Measurements from ENCODE around the gene LAYN. TPM values are rescaled to one million over a fixed set of nuclear protein-coding genes. Genes with fewer than 3 reads are reported as not detected.
A peak's percentile ranks its signal among the peaks of the same experiment; 100 is the strongest.

The LAYN gene
- total RNA-seq, 1 donor from 2014 or later: 143 TPM

GRCh38 chr11:111531136-111531535, 9.4 kb upstream of the LAYN start:
- no peak for DNase-seq (ENCODE audit: low read depth in 2 of 2)

- peak in 1 of 2 donors; percentile 37 for DNase-seq (ENCODE audit: low read depth in 2 of 2)
These were observed 8.7 kb upstream of the LAYN start for GRCh38 chr11:111531687-111532364.

- no peak for DNase-seq (ENCODE audit: low read depth in 2 of 2)
These were observed 8.2 kb upstream of the LAYN start for GRCh38 chr11:111532365-111532709.

DNA sequence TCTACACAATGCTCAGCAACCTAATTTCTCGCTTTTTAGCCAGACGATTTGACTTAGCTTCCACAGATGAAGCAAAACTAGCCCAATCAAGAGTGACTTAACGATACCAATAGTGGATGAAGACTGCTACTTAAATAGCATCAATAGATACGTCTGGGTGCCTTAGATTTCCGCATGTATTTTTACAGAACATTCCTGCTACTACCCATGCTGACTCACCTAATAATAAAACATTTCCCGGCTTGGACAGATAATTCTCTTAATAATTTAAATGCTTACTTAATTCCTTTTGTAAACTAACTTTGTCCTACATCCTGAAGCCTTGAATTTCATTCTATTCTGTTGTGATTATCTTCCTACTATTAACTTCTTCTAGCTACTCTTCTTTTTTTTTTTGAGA, 5.2 kb upstream of the LAYN start:
- DNase-seq (ENCODE audit: low read depth in 2 of 2): no peak

DNA sequence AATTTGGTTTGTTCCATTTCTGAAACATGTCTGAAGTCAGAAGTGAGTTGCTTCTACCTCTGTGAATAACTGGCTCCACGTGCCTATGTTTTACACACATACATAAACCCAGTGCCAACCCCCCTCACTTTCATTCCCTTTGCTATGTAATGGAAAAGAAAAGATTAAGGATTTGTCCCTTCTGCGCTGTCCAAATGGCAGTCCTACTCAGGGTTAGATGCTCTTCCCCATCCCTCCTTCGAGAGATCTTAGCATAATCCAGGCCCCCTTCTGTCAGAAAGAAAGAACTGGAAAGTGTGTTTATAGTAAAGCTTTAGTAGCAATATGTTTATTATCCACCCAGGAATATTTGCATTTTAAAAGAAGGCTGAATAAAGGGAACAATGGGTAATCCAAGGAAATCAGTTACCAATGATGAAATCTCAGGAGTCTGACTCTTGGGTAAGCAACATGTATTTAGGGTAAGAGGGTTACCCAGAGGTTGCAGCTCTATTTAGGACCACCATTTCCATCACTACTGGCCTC, 3.1 kb upstream of the LAYN start:
- DNase-seq (ENCODE audit: low read depth in 2 of 2): no peak

- no peak for DNase-seq (ENCODE audit: low read depth in 2 of 2)
These were observed 2.0 kb upstream of the LAYN start for GRCh38 chr11:111538407-111539114.

- peak in 1 of 2 donors; percentile 22 for DNase-seq (ENCODE audit: low read depth in 2 of 2)
These were observed 950 bp upstream of the LAYN start for GRCh38 chr11:111539426-111540113.

GRCh38 chr11:111540937-111541253, 375 bp downstream of the LAYN start:
- DNase-seq (ENCODE audit: low read depth in 2 of 2): peak; percentile 9 to 45

DNA sequence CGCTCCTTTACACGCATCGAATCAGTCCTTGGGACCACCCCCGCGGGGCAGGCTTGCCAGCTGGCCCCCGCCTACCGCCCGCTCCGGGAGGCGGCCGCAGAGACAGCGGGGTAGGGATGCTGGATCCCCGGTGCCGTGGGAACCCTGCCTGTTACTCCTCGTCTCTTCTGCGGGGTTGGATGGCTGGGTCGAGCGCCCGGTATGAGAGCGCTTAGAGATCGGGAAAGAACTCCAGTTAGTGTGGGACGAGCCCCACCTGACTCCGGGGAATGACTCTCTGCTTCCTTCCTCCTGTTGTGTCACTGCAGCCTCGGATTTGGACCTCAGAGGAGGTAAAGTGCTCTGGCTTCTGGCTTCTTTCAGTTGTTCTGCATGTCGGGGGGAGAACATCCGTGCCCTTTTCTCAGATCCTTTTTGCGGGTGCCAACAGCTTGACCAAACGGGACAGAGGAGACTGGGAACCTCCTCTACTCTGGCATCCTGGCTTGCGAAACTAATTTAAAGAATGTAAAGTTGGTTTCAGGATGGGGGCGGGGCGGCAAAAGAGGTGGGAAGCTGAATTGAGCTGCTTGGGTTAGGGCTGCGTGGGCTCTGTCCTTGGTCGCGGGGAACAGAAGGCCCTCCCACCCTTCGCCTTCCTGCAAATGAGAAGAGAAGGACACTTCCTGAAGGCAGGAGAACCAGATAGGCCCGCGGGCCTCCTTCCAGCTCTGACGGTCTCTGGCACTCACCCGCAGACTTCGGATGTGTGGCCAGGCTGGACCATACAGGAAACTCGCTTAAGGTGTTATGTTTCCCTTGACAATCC, 938 bp downstream of the LAYN start:
- peak; percentile 50 to 89 for DNase-seq (ENCODE audit: low read depth in 2 of 2)

DNA sequence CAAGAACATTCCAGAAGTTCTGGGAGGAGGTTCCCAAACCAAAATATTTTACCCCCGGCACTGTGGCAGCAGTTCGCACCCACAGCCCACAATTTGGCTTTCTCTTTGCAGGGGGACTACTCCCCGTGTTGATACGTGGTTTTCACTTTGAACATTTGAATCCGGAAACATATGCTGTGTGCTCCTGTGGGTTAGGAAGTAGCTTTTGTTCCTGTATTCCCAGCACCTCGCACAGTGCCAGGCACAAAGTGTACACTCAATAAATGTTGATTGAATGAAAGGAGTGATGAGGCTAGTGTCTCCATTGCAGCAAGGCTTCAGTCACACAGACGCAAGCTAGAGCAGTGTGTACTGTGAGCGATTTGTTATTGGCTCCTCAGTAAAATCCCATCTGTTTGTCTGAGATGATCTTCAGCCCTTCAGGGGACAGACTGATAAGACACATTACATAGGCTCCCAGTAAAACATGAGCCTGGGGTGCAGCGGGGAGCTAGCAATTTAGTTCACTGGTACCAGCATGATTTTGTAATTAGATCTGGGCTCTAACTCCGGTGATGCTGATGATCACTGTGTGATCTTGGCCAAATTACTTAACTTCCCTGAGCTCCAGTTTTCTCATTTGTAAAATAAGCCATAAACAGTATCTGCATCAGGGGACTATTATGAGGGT, 2.2 kb downstream of the LAYN start:
- DNase-seq (ENCODE audit: low read depth in 2 of 2): peak in 1 of 2 donors; percentile 78

- no peak for DNase-seq (ENCODE audit: low read depth in 2 of 2)
These were observed 8.0 kb downstream of the LAYN start for GRCh38 chr11:111548525-111548924.

GRCh38 chr11:111549196-111549868, 8.8 kb downstream of the LAYN start:
- no peak for DNase-seq (ENCODE audit: low read depth in 2 of 2)

GRCh38 chr11:111549869-111550203, 9.3 kb downstream of the LAYN start:
- no peak for DNase-seq (ENCODE audit: low read depth in 2 of 2)

DNA sequence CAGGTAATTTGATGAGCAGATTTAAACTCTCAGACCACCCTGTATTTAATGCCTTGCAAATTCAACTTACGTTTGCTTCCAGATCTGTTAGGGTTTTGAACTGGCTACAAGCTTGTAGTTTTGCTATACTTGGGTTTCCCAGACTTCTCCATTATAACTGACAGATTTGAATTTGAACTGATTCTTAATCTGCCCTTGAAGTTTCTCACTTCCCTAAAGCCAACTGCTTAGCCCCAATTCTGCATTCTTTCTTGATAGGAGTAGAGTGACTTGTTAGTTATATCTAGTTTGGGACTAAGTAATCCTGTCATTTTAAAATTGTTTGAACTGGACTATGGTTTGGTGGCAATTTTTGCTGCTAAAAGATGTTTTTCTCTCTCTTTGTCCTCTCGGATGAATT, 9.7 kb downstream of the LAYN start:
- no peak for DNase-seq (ENCODE audit: low read depth in 2 of 2)

DNA sequence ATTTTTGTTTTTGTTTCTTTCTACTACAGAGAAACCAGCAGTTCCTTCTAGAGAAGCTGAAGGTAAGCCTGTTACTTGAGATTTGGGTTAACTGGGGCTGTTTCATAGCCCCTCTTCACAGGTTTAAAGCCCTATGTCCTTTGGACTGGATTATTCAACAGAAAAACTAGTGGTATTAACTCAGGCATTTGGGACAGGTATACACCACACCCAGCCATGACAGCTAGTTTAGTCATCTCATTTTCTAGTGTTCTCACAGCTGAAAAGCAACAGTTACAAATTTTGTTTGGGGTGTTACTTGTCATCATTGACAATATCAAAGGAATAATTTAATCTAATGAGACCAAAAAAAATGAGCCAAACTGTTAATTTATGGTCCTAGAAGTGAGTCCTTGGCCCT, 14.0 kb downstream of the LAYN start:
- DNase-seq (ENCODE audit: low read depth in 2 of 2): no peak

- no peak for DNase-seq (ENCODE audit: low read depth in 2 of 2)
These were observed 14.7 kb downstream of the LAYN start for GRCh38 chr11:111555255-111555654.

GRCh38 chr11:111557425-111558111, 17.0 kb downstream of the LAYN start:
- DNase-seq (ENCODE audit: low read depth in 2 of 2): no peak

DNA sequence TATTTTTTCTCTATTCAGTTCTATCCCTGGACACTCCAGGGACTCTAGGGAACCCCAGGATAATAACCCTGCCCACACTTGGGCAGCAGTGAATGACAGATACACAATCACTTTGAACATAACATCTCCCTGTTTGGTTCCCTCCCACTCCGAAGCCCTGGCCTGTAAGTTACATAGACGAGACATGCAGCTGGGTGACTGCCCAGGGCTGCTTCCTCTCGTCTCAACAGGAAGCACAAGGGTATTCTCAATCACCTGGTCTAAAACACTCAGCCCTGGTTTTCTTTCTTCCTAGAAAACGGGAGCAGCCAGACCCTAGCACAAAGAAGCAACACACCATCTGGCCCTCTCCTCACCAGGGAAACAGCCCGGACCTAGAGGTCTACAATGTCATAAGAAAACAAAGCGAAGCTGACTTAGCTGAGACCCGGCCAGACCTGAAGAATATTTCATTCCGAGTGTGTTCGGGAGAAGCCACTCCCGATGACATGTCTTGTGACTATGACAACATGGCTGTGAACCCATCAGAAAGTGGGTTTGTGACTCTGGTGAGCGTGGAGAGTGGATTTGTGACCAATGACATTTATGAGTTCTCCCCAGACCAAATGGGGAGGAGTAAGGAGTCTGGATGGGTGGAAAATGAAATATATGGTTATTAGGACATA, 19.4 kb downstream of the LAYN start:
- peak; percentile 29 to 38 for DNase-seq (ENCODE audit: low read depth in 2 of 2)

DNA sequence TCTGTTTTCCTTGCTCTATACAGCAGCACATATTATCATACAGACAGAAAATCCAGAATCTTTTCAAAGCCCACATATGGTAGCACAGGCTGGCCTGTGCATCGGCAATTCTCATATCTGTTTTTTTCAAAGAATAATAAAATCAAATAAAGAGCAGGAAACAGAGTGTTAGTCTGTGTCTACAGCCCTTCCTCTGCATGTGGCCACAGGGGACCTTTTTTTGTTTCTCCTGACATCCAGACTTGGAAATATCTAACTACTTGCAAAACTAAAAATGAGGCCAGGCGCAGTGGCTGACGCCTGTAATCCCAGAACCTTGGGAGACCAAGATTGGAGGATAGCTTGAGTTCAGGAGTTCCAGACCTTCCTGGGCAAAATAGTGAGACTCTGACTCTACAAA, 20.3 kb downstream of the LAYN start:
- peak in 1 of 2 donors; percentile 65 for DNase-seq (ENCODE audit: low read depth in 2 of 2)

DNA sequence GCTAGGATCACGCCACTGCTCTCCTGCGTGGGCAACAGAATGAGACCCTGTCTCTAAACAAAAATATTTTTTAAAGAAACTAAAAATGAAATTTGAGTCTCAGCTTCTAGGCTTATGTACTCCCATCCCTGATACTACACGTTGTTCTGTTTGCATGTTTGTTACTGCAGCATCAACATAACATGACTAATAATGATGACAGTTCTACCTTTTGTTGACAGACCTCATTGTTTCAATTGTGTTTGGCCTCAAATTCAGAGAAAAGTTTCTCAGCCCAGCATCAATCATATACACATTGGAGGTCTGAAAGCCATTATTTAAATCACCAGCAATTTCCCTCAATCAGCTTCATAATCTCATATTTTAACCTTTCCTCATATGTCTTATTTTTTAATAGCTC, 20.8 kb downstream of the LAYN start:
- no peak for DNase-seq (ENCODE audit: low read depth in 2 of 2)

Measured in lung microvascular endothelial cell (primary cell).